SK-N-SH (cell line): Measurements from ENCODE around the gene DAB1. TPM values are rescaled to one million over a fixed set of nuclear protein-coding genes. Genes with fewer than 3 reads are reported as not detected.

Source experiments
- CTCF ChIA-PET: fragments of 300-600, 350-600 bp; formaldehyde crosslinking; extraction: SDS; loops from one replicate; lab custom pipeline; 2021; lab: Yijun Ruan, JAX
- POLR2A ChIA-PET: fragments of 350-600 bp; sonication (Branson Sonifier 250); formaldehyde crosslinking; extraction: SDS; loops from one replicate; lab custom pipeline; 2020; ENCODE audit warnings: antibody characterized with exemption, inconsistent platforms; lab: Yijun Ruan, JAX
- DNase-seq: peaks from one replicate; pipeline ENCODE4 v3.0.0; 2012
- H2AFZ ChIP-seq: fragments of 200-600 bp; sonication (generic); 2 replicates; pipeline ENCODE4 v1.8.1; 2016; ENCODE audit warnings: antibody characterized with exemption, mild to moderate bottlenecking, low read depth
- H3F3A ChIP-seq: fragments of 200-600 bp; sonication (generic); replicated peaks from 2 replicates; pipeline ENCODE3; 2016; ENCODE audit warnings: antibody characterized with exemption, mild to moderate bottlenecking; ENCODE audit not compliant: insufficient read depth
- H3K27ac ChIP-seq, 2 experiments: fragments of 200-500 bp in 1 of 2; fragments of 200-600 bp in 1 of 2; sonication (Bioruptor generic) in 1 of 2; sonication (generic), shearing (Covaris generic) in 1 of 2; 2 replicates each; pipeline versions ENCODE4 v1.5.1 to v1.6.1; 2014 to 2016; ENCODE audit warnings: low read depth in 2 of 2, inconsistent platforms in 1 of 2, low read length in 1 of 2, mild to moderate bottlenecking in 1 of 2, mixed read lengths in 1 of 2
- H3K27me3 ChIP-seq: fragments of 200-600 bp; sonication (generic), shearing (Covaris generic); 2 replicates; pipeline ENCODE4 v1.6.1; 2016; ENCODE audit warnings: mixed run types; ENCODE audit not compliant: insufficient read depth
- H3K36me3 ChIP-seq, 2 experiments: fragments of 200-500 bp in 1 of 2; fragments of 200-600 bp in 1 of 2; sonication (Bioruptor generic) in 1 of 2; sonication (generic) in 1 of 2; replicated peaks in 1 of 2; 2 replicates each; pipeline versions ENCODE3 to v1.5.1; 2014 to 2016; ENCODE audit warnings: low read length in 1 of 2, mild to moderate bottlenecking in 1 of 2; ENCODE audit not compliant: insufficient read depth in 2 of 2, control insufficient read depth in 1 of 2
- H3K4me1 ChIP-seq, 2 experiments: fragments of 200-500 bp in 1 of 2; fragments of 200-600 bp in 1 of 2; sonication (Bioruptor generic) in 1 of 2; sonication (generic), shearing (Covaris generic) in 1 of 2; 2 replicates each; pipeline versions ENCODE4 v1.5.1 to v1.6.1; 2014 to 2016; ENCODE audit warnings: low read depth in 1 of 2, low read length in 1 of 2, mixed run types in 1 of 2; ENCODE audit not compliant: insufficient read depth in 2 of 2, control insufficient read depth in 1 of 2
- H3K4me2 ChIP-seq: fragments of 200-600 bp; sonication (generic), shearing (Covaris generic); 2 replicates; pipeline ENCODE4 v1.6.1; 2017; ENCODE audit warnings: mixed run types
- H3K4me3 ChIP-seq, 2 experiments: fragments of 200-500 bp in 1 of 2; fragments of 200-600 bp in 1 of 2; sonication (Bioruptor generic) in 1 of 2; sonication (generic), shearing (Covaris generic) in 1 of 2; 2 replicates each; pipeline versions ENCODE4 v1.5.1 to v1.8.1; 2014 to 2016; ENCODE audit warnings: low read depth in 2 of 2, inconsistent platforms in 1 of 2, low read length in 1 of 2, mild to moderate bottlenecking in 1 of 2, mixed read lengths in 1 of 2, moderate library complexity in 1 of 2
- H3K79me2 ChIP-seq: fragments of 200-600 bp; sonication (generic); 2 replicates; pipeline ENCODE4 v1.8.1; 2017; ENCODE audit warnings: mild to moderate bottlenecking; ENCODE audit not compliant: insufficient read depth
- H3K9ac ChIP-seq: fragments of 200-600 bp; sonication (generic); 2 replicates; pipeline ENCODE4 v1.6.1; 2017; ENCODE audit warnings: mixed run types
- H3K9me2 ChIP-seq: fragments of 200-600 bp; sonication (generic); 2 replicates; pipeline ENCODE4 v1.6.1; 2017; ENCODE audit warnings: mixed run types
- H3K9me3 ChIP-seq: fragments of 200-600 bp; sonication (generic); 2 replicates; pipeline ENCODE4 v1.6.1; 2017; ENCODE audit warnings: mixed run types, mild to moderate bottlenecking, moderate library complexity
- H4K20me1 ChIP-seq: fragments of 200-600 bp; sonication (generic); 2 replicates; pipeline ENCODE4 v1.6.1; 2017; ENCODE audit warnings: mild to moderate bottlenecking, mixed run types; ENCODE audit not compliant: insufficient read depth
- CHD2 ChIP-seq: fragments of 150-350 bp; IDR thresholded peaks from 2 replicates; pipeline ENCODE4 v1.6.1; 2018; ENCODE audit warnings: low read length; ENCODE audit not compliant: partially characterized antibody
- CTCF ChIP-seq: fragments of 200-600 bp; sonication (generic); IDR thresholded peaks from 2 replicates; pipeline ENCODE4 v1.6.1; 2017; ENCODE audit warnings: antibody characterized with exemption, mild to moderate bottlenecking, moderate library complexity
- FOXM1 ChIP-seq: IDR thresholded peaks from 2 replicates; pipeline ENCODE4 v1.4.0; 2012; ENCODE audit warnings: low read depth, mild to moderate bottlenecking
- GATA2 ChIP-seq: sonication (generic); formaldehyde crosslinking; IDR thresholded peaks from 2 replicates; pipeline ENCODE4 v1.5.0; 2020; ENCODE audit warnings: mild to moderate bottlenecking, missing genetic modification reagents
- MAX ChIP-seq: IDR thresholded peaks from 2 replicates; pipeline ENCODE4 v1.4.0; 2012; ENCODE audit warnings: low read depth
- POLR2AphosphoS5 ChIP-seq: IDR thresholded peaks from 2 replicates; pipeline ENCODE4 v1.6.1; 2012; ENCODE audit warnings: low read depth, low read length
- polyA plus RNA-seq, 3 experiments: library from polyadenylated mRNA; depleted of rRNA; stranded (reverse); fragments of >200 nt; gene quantifications; 2 replicates each; pipeline ENCODE4 v1.2.3, GENCODE V29; 2012
- TF ChIP-seq, protein P1 (sequence below): IDR thresholded peaks from 2 replicates; pipeline ENCODE4 v1.4.0; 2012; ENCODE audit warnings: low read depth, borderline replicate concordance
- TF ChIP-seq, protein P2 (sequence below): IDR thresholded peaks from 2 replicates; pipeline ENCODE4 v1.6.1; 2012; ENCODE audit warnings: mild to moderate bottlenecking, low read depth, low read length, moderate library complexity

Gene DAB1
- polyA plus RNA-seq, 1 of the 3 experiments (the other 2 are of a cell fraction) = 2.9 TPM

GRCh38 chr1:57235730-57236510, 187.9 kb downstream of the DAB1 start (continued):
- TF ChIP-seq, protein P1, sequence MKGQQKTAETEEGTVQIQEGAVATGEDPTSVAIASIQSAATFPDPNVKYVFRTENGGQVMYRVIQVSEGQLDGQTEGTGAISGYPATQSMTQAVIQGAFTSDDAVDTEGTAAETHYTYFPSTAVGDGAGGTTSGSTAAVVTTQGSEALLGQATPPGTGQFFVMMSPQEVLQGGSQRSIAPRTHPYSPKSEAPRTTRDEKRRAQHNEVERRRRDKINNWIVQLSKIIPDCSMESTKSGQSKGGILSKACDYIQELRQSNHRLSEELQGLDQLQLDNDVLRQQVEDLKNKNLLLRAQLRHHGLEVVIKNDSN = no peak
- TF ChIP-seq CHD2 = no peak

GRCh38 chr1:57234459-57234858, 189.4 kb downstream of the DAB1 start:
- POLR2A ChIA-PET = no interaction called here
- Histone ChIP-seq H3K9me2 (no peaks in the 10 kb centered on the region), H3K27me3 (no peaks in the 10 kb centered on the region), H3K79me2 (no peaks in the 10 kb centered on the region), H3K4me1 (no peaks in the 10 kb centered on the region), H3F3A (no peaks in the 10 kb centered on the region), H3K4me2 (no peak overlapping the region), H3K9ac (no peak overlapping the region), H3K9me3 (no peaks in the 10 kb centered on the region), H3K27ac (no peak overlapping the region), H3K36me3 (no peaks in the 10 kb centered on the region), H3K4me3 (no peak overlapping the region), H4K20me1 (no peaks in the 10 kb centered on the region), H2AFZ (no peak overlapping the region)
- no peak for DNase-seq
- CTCF ChIA-PET = no interaction called here
- TF ChIP-seq POLR2AphosphoS5 (no peak), CTCF (no peak), GATA2 (CRISPR knock-in tag) (no peak), FOXM1 (no peak), MAX (no peak)
- TF ChIP-seq, protein P2, sequence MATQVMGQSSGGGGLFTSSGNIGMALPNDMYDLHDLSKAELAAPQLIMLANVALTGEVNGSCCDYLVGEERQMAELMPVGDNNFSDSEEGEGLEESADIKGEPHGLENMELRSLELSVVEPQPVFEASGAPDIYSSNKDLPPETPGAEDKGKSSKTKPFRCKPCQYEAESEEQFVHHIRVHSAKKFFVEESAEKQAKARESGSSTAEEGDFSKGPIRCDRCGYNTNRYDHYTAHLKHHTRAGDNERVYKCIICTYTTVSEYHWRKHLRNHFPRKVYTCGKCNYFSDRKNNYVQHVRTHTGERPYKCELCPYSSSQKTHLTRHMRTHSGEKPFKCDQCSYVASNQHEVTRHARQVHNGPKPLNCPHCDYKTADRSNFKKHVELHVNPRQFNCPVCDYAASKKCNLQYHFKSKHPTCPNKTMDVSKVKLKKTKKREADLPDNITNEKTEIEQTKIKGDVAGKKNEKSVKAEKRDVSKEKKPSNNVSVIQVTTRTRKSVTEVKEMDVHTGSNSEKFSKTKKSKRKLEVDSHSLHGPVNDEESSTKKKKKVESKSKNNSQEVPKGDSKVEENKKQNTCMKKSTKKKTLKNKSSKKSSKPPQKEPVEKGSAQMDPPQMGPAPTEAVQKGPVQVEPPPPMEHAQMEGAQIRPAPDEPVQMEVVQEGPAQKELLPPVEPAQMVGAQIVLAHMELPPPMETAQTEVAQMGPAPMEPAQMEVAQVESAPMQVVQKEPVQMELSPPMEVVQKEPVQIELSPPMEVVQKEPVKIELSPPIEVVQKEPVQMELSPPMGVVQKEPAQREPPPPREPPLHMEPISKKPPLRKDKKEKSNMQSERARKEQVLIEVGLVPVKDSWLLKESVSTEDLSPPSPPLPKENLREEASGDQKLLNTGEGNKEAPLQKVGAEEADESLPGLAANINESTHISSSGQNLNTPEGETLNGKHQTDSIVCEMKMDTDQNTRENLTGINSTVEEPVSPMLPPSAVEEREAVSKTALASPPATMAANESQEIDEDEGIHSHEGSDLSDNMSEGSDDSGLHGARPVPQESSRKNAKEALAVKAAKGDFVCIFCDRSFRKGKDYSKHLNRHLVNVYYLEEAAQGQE = no peak
